ENCODE measurements around the gene NDUFS2. TPM values are rescaled to one million over a fixed set of nuclear protein-coding genes. Genes with fewer than 3 reads are reported as not detected.
"Not testable (repeated sequence)": the region's sequence is repeated elsewhere in the genome, so short reads cannot be mapped to it uniquely, and the experiment has no call there.

NDUFS2 gene
- total RNA-seq, 2 experiments from 2014 or later, result 62.9 to 72.1 TPM

GRCh38 chr1:161223805-161224694 is 21.9 kb downstream of the NDUFS2 start:
- H3K4me3 ChIP-seq (ENCODE audit: low read depth, low read length, poor library complexity, severe bottlenecking), result no peak overlapping the region
- peaks cover 30% of the 10 kb centered on the region for H3K4me1 ChIP-seq (ENCODE audit: insufficient read depth, low read length, poor library complexity, severe bottlenecking)
- TF ChIP-seq CTCF (conservative IDR thresholded peaks at IDR 0.05; ENCODE audit: low read length) (no peak), EZH2phosphoT487 (IDR thresholded peaks at IDR 0.05; ENCODE audit: borderline replicate concordance, low read depth, low read length) (no peak)
- no peaks in the 10 kb centered on the region for H4K20me1 ChIP-seq (ENCODE audit: insufficient read depth, low read length)
- POLR2A ChIA-PET, result interaction anchor here (0.6 to 1.6 kb wide), 3 partner anchors 11 to 71 kb away, joined by 3 to 9 read pairs (median 4); no protein-coding TSS in a partner anchor
- no peak for DNase-seq (ENCODE audit: low spot score)
- H2AFZ ChIP-seq (ENCODE audit: low read length), result no peak overlapping the region
- H3K27ac ChIP-seq (ENCODE audit: low read depth, low read length, poor library complexity, severe bottlenecking), result no peak overlapping the region
- H3K36me3 ChIP-seq (ENCODE audit: insufficient read depth, low read length), result peaks cover 14% of the 10 kb centered on the region
- no TSS peak for BruUV-seq (replicated peaks)
- intact Hi-C loops (cut with micrococcal nuclease; ENCODE audit: unreplicated experiment), result no loop called here
- H3K9me2 ChIP-seq (ENCODE audit: insufficient read depth, low read length), result no peaks in the 10 kb centered on the region
- no peaks in the 10 kb centered on the region for H3K79me2 ChIP-seq (ENCODE audit: insufficient read depth, low read depth, low read length)
- H3K4me2 ChIP-seq (ENCODE audit: low read length), result no peak overlapping the region
- H3K9me3 ChIP-seq (ENCODE audit: low read length), result no peaks in the 10 kb centered on the region
- CTCF ChIA-PET (ENCODE audit: unreplicated experiment), result interaction anchor here (0.6 kb wide), 1 partner anchor 58 kb away, joined by 3 read pairs; no protein-coding TSS in a partner anchor

GRCh38 chr1:161224695-161225087 is 22.5 kb downstream of the NDUFS2 start:
- H3K79me2 ChIP-seq (ENCODE audit: insufficient read depth, low read depth, low read length); BruUV-seq (replicated peaks); DNase-seq (ENCODE audit: low spot score); H3K4me3 ChIP-seq (ENCODE audit: low read depth, low read length, poor library complexity, severe bottlenecking); H3K4me2 ChIP-seq (ENCODE audit: low read length); H2AFZ ChIP-seq (ENCODE audit: low read length); H3K9me3 ChIP-seq (ENCODE audit: low read length); H3K9me2 ChIP-seq (ENCODE audit: insufficient read depth, low read length); H3K27ac ChIP-seq (ENCODE audit: low read depth, low read length, poor library complexity, severe bottlenecking); H4K20me1 ChIP-seq (ENCODE audit: insufficient read depth, low read length): not testable (repeated sequence)
- ChIA-PET CTCF (ENCODE audit: unreplicated experiment) (interaction anchor here (1.9 kb wide), 1 partner anchor 23 kb away, joined by 12 read pairs; the partner anchor contains the start of gene NDUFS2), POLR2A (interaction anchor here (1.2 to 1.6 kb wide), 2 partner anchors 13 to 59 kb away, joined by 4 to 9 read pairs; partner anchors contain the start of gene PPOX)
- intact Hi-C loops (cut with micrococcal nuclease; ENCODE audit: unreplicated experiment), result loop anchor here (1.0 kb wide), 3 partner anchors 14 to 47 kb away; partner anchors contain the start of gene B4GALT3
- Histone ChIP-seq H3K36me3 (ENCODE audit: insufficient read depth, low read length) (peaks cover 20% of the 10 kb centered on the region), H3K4me1 (ENCODE audit: insufficient read depth, low read length, poor library complexity, severe bottlenecking) (peaks cover 24% of the 10 kb centered on the region)

GRCh38 chr1:161225178-161225533 is 23.0 kb downstream of the NDUFS2 start:
- H3K9me3 ChIP-seq (ENCODE audit: low read length), result no peaks in the 10 kb centered on the region
- intact Hi-C loops (cut with micrococcal nuclease; ENCODE audit: unreplicated experiment), result loop anchor here (1.0 kb wide), 3 partner anchors 15 to 48 kb away; partner anchors contain the start of gene B4GALT3
- BruUV-seq (replicated peaks), result no TSS peak
- CTCF ChIA-PET (ENCODE audit: unreplicated experiment), result interaction anchor here (0.5 to 1.9 kb wide), 12 partner anchors 9 to 156 kb away, joined by 3 to 12 read pairs (median 5); partner anchors contain the start of genes B4GALT3 and NDUFS2
- H3K4me1 ChIP-seq (ENCODE audit: insufficient read depth, low read length, poor library complexity, severe bottlenecking), result peaks cover 24% of the 10 kb centered on the region
- peaks cover 24% of the 10 kb centered on the region for H3K36me3 ChIP-seq (ENCODE audit: insufficient read depth, low read length)
- peak overlapping the region; percentile 12 for H3K4me3 ChIP-seq (ENCODE audit: low read depth, low read length, poor library complexity, severe bottlenecking)
- TF ChIP-seq CTCF (conservative IDR thresholded peaks at IDR 0.05; ENCODE audit: low read length) (no peak), EZH2phosphoT487 (IDR thresholded peaks at IDR 0.05; ENCODE audit: borderline replicate concordance, low read depth, low read length) (no peak)
- no peaks in the 10 kb centered on the region for H3K79me2 ChIP-seq (ENCODE audit: insufficient read depth, low read depth, low read length)
- H3K27ac ChIP-seq (ENCODE audit: low read depth, low read length, poor library complexity, severe bottlenecking), result peak overlapping the region; percentile 9
- peak overlapping the region; percentile 50 for H3K4me2 ChIP-seq (ENCODE audit: low read length)
- H3K9me2 ChIP-seq (ENCODE audit: insufficient read depth, low read length), result no peaks in the 10 kb centered on the region
- H2AFZ ChIP-seq (ENCODE audit: low read length), result peak overlapping the region; percentile 90
- DNase-seq (ENCODE audit: low spot score), result no peak
- POLR2A ChIA-PET, result interaction anchor here (0.6 to 2.2 kb wide), 23 partner anchors 9 to 538 kb away, joined by 3 to 18 read pairs (median 4); partner anchors contain the start of genes B4GALT3, PPOX and SDHC
- H4K20me1 ChIP-seq (ENCODE audit: insufficient read depth, low read length), result no peaks in the 10 kb centered on the region

All from OCI-LY7 (cell line).